Sigmoid colon (tissue), 7 donors: ENCODE data around the gene TPST1. TPM values are rescaled to one million over a fixed set of nuclear protein-coding genes. Genes with fewer than 3 reads are reported as not detected.
A peak's percentile ranks its signal among the peaks of the same experiment; 100 is the strongest.

Experiments used
- DNase-seq: peaks from one replicate; pipeline ENCODE4 v3.0.0-alpha.2; 2019
- H3K27ac ChIP-seq, 4 donors: fragments of 200-600 bp; sonication (generic); one replicate each; pipeline ENCODE4 v1.5.1; 2016 to 2019; ENCODE audit warnings: mild to moderate bottlenecking in 1 of 4
- H3K27me3 ChIP-seq, 3 donors: fragments of 200-600 bp; sonication (generic); one replicate each; pipeline ENCODE4 v1.5.1; 2019; ENCODE audit warnings: mild to moderate bottlenecking in 1 of 3
- H3K36me3 ChIP-seq, 4 donors: fragments of 200-600 bp; sonication (generic); one replicate each; pipeline ENCODE4 v1.5.1; 2016 to 2019
- H3K4me1 ChIP-seq, 4 donors: fragments of 200-600 bp; sonication (generic); one replicate each; pipeline ENCODE4 v1.5.1; 2017 to 2019
- H3K4me3 ChIP-seq, 4 donors: fragments of 200-600 bp; sonication (generic); one replicate each; pipeline ENCODE4 v1.5.1; 2017 to 2019; ENCODE audit warnings: mild to moderate bottlenecking in 2 of 4, moderate library complexity in 1 of 4
- H3K9me3 ChIP-seq, 4 donors: fragments of 200-600 bp in 3 of 4; sonication (generic) in 3 of 4; one replicate each; pipeline versions ENCODE4 v1.5.1 to v1.6.1; 2013 to 2019
- CTCF ChIP-seq, 4 experiments: fragments of 450-650 bp in 3 of 4; fragments of 200-600 bp in 1 of 4; IDR thresholded peaks; one replicate each; pipeline ENCODE4 v1.5.1; 2016 to 2019; ENCODE audit warnings: antibody characterized with exemption in 4 of 4, mild to moderate bottlenecking in 3 of 4, moderate library complexity in 2 of 4
- EP300 ChIP-seq, 4 donors: sonication (generic); formaldehyde crosslinking; IDR thresholded peaks; one replicate each; pipeline ENCODE4 v1.6.1; 2017; ENCODE audit warnings: antibody characterized with exemption in 4 of 4
- POLR2A ChIP-seq, 2 donors: fragments of 450-650 bp; IDR thresholded peaks; one replicate each; pipeline ENCODE4 v1.6.1; 2016; ENCODE audit warnings: antibody characterized with exemption in 2 of 2, mild to moderate bottlenecking in 2 of 2, moderate library complexity in 2 of 2
- POLR2AphosphoS5 ChIP-seq, 4 donors: sonication (generic); formaldehyde crosslinking; IDR thresholded peaks; one replicate each; pipeline ENCODE4 v1.6.1; 2017; ENCODE audit warnings: antibody characterized with exemption in 4 of 4
- WGBS, 2 donors: extraction: QIAGEN DNeasy Blood & Tissue Kit; methylation state at CpG; one replicate each; pipeline ENCODE4 v1.1.7; 2013; 5-methylcytosine and 5-hydroxymethylcytosine counted together
- intact Hi-C: fragments of 100-400 bp; cut with DNase I; formaldehyde crosslinking; loops from one replicate; pipeline ENCODE4 v1.15.1; 2023
- polyA plus RNA-seq, 3 donors: library from polyadenylated mRNA; stranded (reverse); fragments of 200-250 nt; gene quantifications; one replicate each; pipeline ENCODE4 v1.2.3, GENCODE V29; 2013
- total RNA-seq, 4 donors: library from RNA; depleted of rRNA; stranded (reverse); fragments of >200 nt; gene quantifications; one replicate each; pipeline ENCODE4 v1.1.0, GENCODE V29; 2016
- donor health status: healthy with polysubstance abuse.
- donor health status: Bipolar disorder and iron deficiency.
- donor health status: healthy.

TPST1 gene
- total and polyA plus RNA-seq, 7 donors = 0.92 to 31.3 (median 21.0) TPM

GRCh38 chr7:66233638-66234037, 28.5 kb downstream of the TPST1 start:
- no peaks in the 10 kb centered on the region for H3K36me3 ChIP-seq
- no peak overlapping the region for H3K4me3 ChIP-seq
- no peaks in the 10 kb centered on the region for H3K27me3 ChIP-seq
- no peaks in the 10 kb centered on the region for H3K9me3 ChIP-seq
- DNase-seq = no peak
- WGBS, 2 donors = 90 to 93% methylated on average over 5 of the region's 5 CpGs
- no peak overlapping the region for H3K27ac ChIP-seq
- intact Hi-C loops = no loop called here
- H3K4me1 ChIP-seq = peaks cover 0 to 15% (median 6%) of the 10 kb centered on the region in 4 donors
- TF ChIP-seq CTCF (IDR thresholded peaks at IDR 0.05) = no peak
- no peak for TF ChIP-seq EP300 (IDR thresholded peaks at IDR 0.05)
- no peak for TF ChIP-seq POLR2A (IDR thresholded peaks at IDR 0.05)
- TF ChIP-seq POLR2AphosphoS5 (IDR thresholded peaks at IDR 0.05) = no peak

GRCh38 chr7:66236713-66237303, 31.7 kb downstream of the TPST1 start:
- H3K4me3 ChIP-seq = no peak overlapping the region
- H3K4me1 ChIP-seq = peaks cover 0 to 16% (median 8%) of the 10 kb centered on the region in 4 donors
- no peaks in the 10 kb centered on the region for H3K36me3 ChIP-seq
- no peak overlapping the region for H3K27ac ChIP-seq
- no peaks in the 10 kb centered on the region for H3K27me3 ChIP-seq
- DNase-seq = no peak
- 52 to 67% methylated on average over 2 of the region's 2 CpGs for WGBS, 2 donors
- no peak for TF ChIP-seq POLR2AphosphoS5 (IDR thresholded peaks at IDR 0.05)
- TF ChIP-seq CTCF (IDR thresholded peaks at IDR 0.05) = no peak
- TF ChIP-seq EP300 (IDR thresholded peaks at IDR 0.05) = no peak
- TF ChIP-seq POLR2A (IDR thresholded peaks at IDR 0.05) = no peak
- no peaks in the 10 kb centered on the region for H3K9me3 ChIP-seq
- intact Hi-C loops = no loop called here

- Histone ChIP-seq H3K27ac (peak overlapping the region in 2 of 4 donors; percentile 23 to 37), H3K4me3 (no peak overlapping the region), H3K27me3 (no peaks in the 10 kb centered on the region), H3K4me1 (peaks cover 0 to 16% (median 8%) of the 10 kb centered on the region in 4 donors), H3K36me3 (no peaks in the 10 kb centered on the region), H3K9me3 (no peaks in the 10 kb centered on the region)
- 16 to 62% methylated on average over 6 of the region's 6 CpGs for WGBS, 2 donors
- DNase-seq = no peak
- no peak for TF ChIP-seq CTCF (IDR thresholded peaks at IDR 0.05)
- TF ChIP-seq EP300 (IDR thresholded peaks at IDR 0.05) = no peak
- no peak for TF ChIP-seq POLR2A (IDR thresholded peaks at IDR 0.05)
- TF ChIP-seq POLR2AphosphoS5 (IDR thresholded peaks at IDR 0.05) = no peak
- intact Hi-C loops = no loop called here
These were observed 33.0 kb downstream of the TPST1 start for GRCh38 chr7:66237906-66238772.

GRCh38 chr7:66238773-66239466, 33.8 kb downstream of the TPST1 start:
- no peak for DNase-seq
- H3K27ac ChIP-seq = peak overlapping the region in 2 of 4 donors; percentile 23 to 37
- intact Hi-C loops = no loop called here
- H3K27me3 ChIP-seq = no peaks in the 10 kb centered on the region
- no peaks in the 10 kb centered on the region for H3K9me3 ChIP-seq
- 18 to 60% methylated on average over 5 of the region's 5 CpGs for WGBS, 2 donors
- peaks cover 0 to 16% (median 8%) of the 10 kb centered on the region in 4 donors for H3K4me1 ChIP-seq
- no peak overlapping the region for H3K4me3 ChIP-seq
- TF ChIP-seq POLR2AphosphoS5 (IDR thresholded peaks at IDR 0.05) (no peak), POLR2A (IDR thresholded peaks at IDR 0.05) (no peak)
- H3K36me3 ChIP-seq = no peaks in the 10 kb centered on the region

- Histone ChIP-seq H3K4me3 (no peak overlapping the region), H3K36me3 (no peaks in the 10 kb centered on the region), H3K27ac (no peak overlapping the region), H3K9me3 (no peaks in the 10 kb centered on the region), H3K4me1 (peaks cover 0 to 16% (median 8%) of the 10 kb centered on the region in 4 donors), H3K27me3 (no peaks in the 10 kb centered on the region)
- 19 to 59% methylated on average over 1 of the region's 1 CpG for WGBS, 2 donors
- intact Hi-C loops = no loop called here
- no peak for TF ChIP-seq CTCF (IDR thresholded peaks at IDR 0.05)
- TF ChIP-seq POLR2A (IDR thresholded peaks at IDR 0.05) = no peak
- TF ChIP-seq EP300 (IDR thresholded peaks at IDR 0.05) = no peak
- no peak for TF ChIP-seq POLR2AphosphoS5 (IDR thresholded peaks at IDR 0.05)
- DNase-seq = no peak
These were observed 34.3 kb downstream of the TPST1 start for GRCh38 chr7:66239467-66239856.
